SK-N-SH (cell line): ENCODE results near the gene PTEN. TPM values are rescaled to one million over a fixed set of nuclear protein-coding genes. Genes with fewer than 3 reads are reported as not detected.

Experiments
- CTCF ChIA-PET: fragments of 300-600, 350-600 bp; formaldehyde crosslinking; extraction: SDS; loops from one replicate; lab custom pipeline; 2021; lab: Yijun Ruan, JAX
- POLR2A ChIA-PET: fragments of 350-600 bp; sonication (Branson Sonifier 250); formaldehyde crosslinking; extraction: SDS; loops from one replicate; lab custom pipeline; 2020; ENCODE audit warnings: antibody characterized with exemption, inconsistent platforms; lab: Yijun Ruan, JAX
- DNase-seq: peaks from one replicate; pipeline ENCODE4 v3.0.0; 2012
- H2AFZ ChIP-seq: fragments of 200-600 bp; sonication (generic); 2 replicates; pipeline ENCODE4 v1.8.1; 2016; ENCODE audit warnings: antibody characterized with exemption, mild to moderate bottlenecking, low read depth
- H3F3A ChIP-seq: fragments of 200-600 bp; sonication (generic); replicated peaks from 2 replicates; pipeline ENCODE3; 2016; ENCODE audit warnings: antibody characterized with exemption, mild to moderate bottlenecking; ENCODE audit not compliant: insufficient read depth
- H3K27ac ChIP-seq, 2 experiments: fragments of 200-500 bp in 1 of 2; fragments of 200-600 bp in 1 of 2; sonication (Bioruptor generic) in 1 of 2; sonication (generic), shearing (Covaris generic) in 1 of 2; 2 replicates each; pipeline versions ENCODE4 v1.5.1 to v1.6.1; 2014 to 2016; ENCODE audit warnings: low read depth in 2 of 2, inconsistent platforms in 1 of 2, low read length in 1 of 2, mild to moderate bottlenecking in 1 of 2, mixed read lengths in 1 of 2
- H3K27me3 ChIP-seq: fragments of 200-600 bp; sonication (generic), shearing (Covaris generic); 2 replicates; pipeline ENCODE4 v1.6.1; 2016; ENCODE audit warnings: mixed run types; ENCODE audit not compliant: insufficient read depth
- H3K36me3 ChIP-seq, 2 experiments: fragments of 200-500 bp in 1 of 2; fragments of 200-600 bp in 1 of 2; sonication (Bioruptor generic) in 1 of 2; sonication (generic) in 1 of 2; replicated peaks in 1 of 2; 2 replicates each; pipeline versions ENCODE3 to v1.5.1; 2014 to 2016; ENCODE audit warnings: low read length in 1 of 2, mild to moderate bottlenecking in 1 of 2; ENCODE audit not compliant: insufficient read depth in 2 of 2, control insufficient read depth in 1 of 2
- H3K4me1 ChIP-seq, 2 experiments: fragments of 200-500 bp in 1 of 2; fragments of 200-600 bp in 1 of 2; sonication (Bioruptor generic) in 1 of 2; sonication (generic), shearing (Covaris generic) in 1 of 2; 2 replicates each; pipeline versions ENCODE4 v1.5.1 to v1.6.1; 2014 to 2016; ENCODE audit warnings: low read depth in 1 of 2, low read length in 1 of 2, mixed run types in 1 of 2; ENCODE audit not compliant: insufficient read depth in 2 of 2, control insufficient read depth in 1 of 2
- H3K4me2 ChIP-seq: fragments of 200-600 bp; sonication (generic), shearing (Covaris generic); 2 replicates; pipeline ENCODE4 v1.6.1; 2017; ENCODE audit warnings: mixed run types
- H3K4me3 ChIP-seq, 2 experiments: fragments of 200-500 bp in 1 of 2; fragments of 200-600 bp in 1 of 2; sonication (Bioruptor generic) in 1 of 2; sonication (generic), shearing (Covaris generic) in 1 of 2; 2 replicates each; pipeline versions ENCODE4 v1.5.1 to v1.8.1; 2014 to 2016; ENCODE audit warnings: low read depth in 2 of 2, inconsistent platforms in 1 of 2, low read length in 1 of 2, mild to moderate bottlenecking in 1 of 2, mixed read lengths in 1 of 2, moderate library complexity in 1 of 2
- H3K79me2 ChIP-seq: fragments of 200-600 bp; sonication (generic); 2 replicates; pipeline ENCODE4 v1.8.1; 2017; ENCODE audit warnings: mild to moderate bottlenecking; ENCODE audit not compliant: insufficient read depth
- H3K9ac ChIP-seq: fragments of 200-600 bp; sonication (generic); 2 replicates; pipeline ENCODE4 v1.6.1; 2017; ENCODE audit warnings: mixed run types
- H3K9me2 ChIP-seq: fragments of 200-600 bp; sonication (generic); 2 replicates; pipeline ENCODE4 v1.6.1; 2017; ENCODE audit warnings: mixed run types
- H3K9me3 ChIP-seq: fragments of 200-600 bp; sonication (generic); 2 replicates; pipeline ENCODE4 v1.6.1; 2017; ENCODE audit warnings: mixed run types, mild to moderate bottlenecking, moderate library complexity
- H4K20me1 ChIP-seq: fragments of 200-600 bp; sonication (generic); 2 replicates; pipeline ENCODE4 v1.6.1; 2017; ENCODE audit warnings: mild to moderate bottlenecking, mixed run types; ENCODE audit not compliant: insufficient read depth
- CTCF ChIP-seq: fragments of 200-600 bp; sonication (generic); IDR thresholded peaks from 2 replicates; pipeline ENCODE4 v1.6.1; 2017; ENCODE audit warnings: antibody characterized with exemption, mild to moderate bottlenecking, moderate library complexity
- EZH2phosphoT487 ChIP-seq: fragments of 200-600 bp; sonication (generic); IDR thresholded peaks from 2 replicates; pipeline ENCODE4 v1.6.1; 2017; ENCODE audit warnings: low read depth, mixed run types, mild to moderate bottlenecking, antibody characterized with exemption, moderate library complexity, borderline replicate concordance
- FOXM1 ChIP-seq: IDR thresholded peaks from 2 replicates; pipeline ENCODE4 v1.4.0; 2012; ENCODE audit warnings: low read depth, mild to moderate bottlenecking
- GABPA ChIP-seq: IDR thresholded peaks from 2 replicates; pipeline ENCODE4 v1.4.0; 2012; ENCODE audit warnings: low read depth, mild to moderate bottlenecking
- GATA2 ChIP-seq: sonication (generic); formaldehyde crosslinking; IDR thresholded peaks from 2 replicates; pipeline ENCODE4 v1.5.0; 2020; ENCODE audit warnings: mild to moderate bottlenecking, missing genetic modification reagents
- MEF2A ChIP-seq: IDR thresholded peaks from 2 replicates; pipeline ENCODE4 v1.4.0; 2012; ENCODE audit warnings: low read depth, borderline replicate concordance
- MXI1 ChIP-seq: IDR thresholded peaks from 2 replicates; pipeline ENCODE4 v1.6.1; 2012; ENCODE audit warnings: mild to moderate bottlenecking, low read depth, low read length, improper control_type of control experiment
- NFIC ChIP-seq: IDR thresholded peaks from 2 replicates; pipeline ENCODE4 v1.4.0; 2012; ENCODE audit warnings: borderline replicate concordance
- POLR2AphosphoS5 ChIP-seq: IDR thresholded peaks from 2 replicates; pipeline ENCODE4 v1.6.1; 2012; ENCODE audit warnings: low read depth, low read length
- RAD21 ChIP-seq: IDR thresholded peaks from 2 replicates; pipeline ENCODE4 v1.6.1; 2012; ENCODE audit warnings: mild to moderate bottlenecking, low read length
- RCOR1 ChIP-seq: fragments of 150-350 bp; IDR thresholded peaks from 2 replicates; pipeline ENCODE4 v1.6.1; 2017; ENCODE audit warnings: antibody characterized with exemption, low read length
- RFX5 ChIP-seq: IDR thresholded peaks from 2 replicates; pipeline ENCODE4 v1.6.1; 2012; ENCODE audit warnings: mild to moderate bottlenecking, improper control_type of control experiment, low read length
- RXRA ChIP-seq: IDR thresholded peaks from 2 replicates; pipeline ENCODE4 v1.4.0; 2012; ENCODE audit warnings: low read depth, mild to moderate bottlenecking, borderline replicate concordance
- SMC3 ChIP-seq: IDR thresholded peaks from 2 replicates; pipeline ENCODE4 v1.6.1; 2012; ENCODE audit warnings: low read depth, low read length, improper control_type of control experiment
- TAF1 ChIP-seq: IDR thresholded peaks from 2 replicates; pipeline ENCODE4 v1.6.1; 2012; ENCODE audit warnings: low read depth, mild to moderate bottlenecking, low read length, moderate library complexity, borderline replicate concordance
- TCF12 ChIP-seq: IDR thresholded peaks from 2 replicates; pipeline ENCODE4 v1.4.0; 2012
- WGBS: methylation state at CpG from one replicate; pipeline ENCODE4 v1.1.6; 2017; ENCODE audit warnings: low lambda C conversion rate; 5-methylcytosine and 5-hydroxymethylcytosine counted together
- polyA plus RNA-seq, 3 experiments: library from polyadenylated mRNA; depleted of rRNA; stranded (reverse); fragments of >200 nt; gene quantifications; 2 replicates each; pipeline ENCODE4 v1.2.3, GENCODE V29; 2012
- TF ChIP-seq, protein P1 (sequence below): fragments of 150-350 bp; IDR thresholded peaks from 2 replicates; pipeline ENCODE4 v1.6.1; 2017; ENCODE audit warnings: antibody characterized with exemption, low read length, low read depth, borderline replicate concordance
- TF ChIP-seq, protein P2 (sequence below): fragments of 150-350 bp; IDR thresholded peaks from 2 replicates; pipeline ENCODE4 v1.6.1; 2016; ENCODE audit warnings: mild to moderate bottlenecking, low read depth, low read length

Gene PTEN
- polyA plus RNA-seq, 1 of the 3 experiments (the other 2 are of a cell fraction) = 12.8 TPM

DNA sequence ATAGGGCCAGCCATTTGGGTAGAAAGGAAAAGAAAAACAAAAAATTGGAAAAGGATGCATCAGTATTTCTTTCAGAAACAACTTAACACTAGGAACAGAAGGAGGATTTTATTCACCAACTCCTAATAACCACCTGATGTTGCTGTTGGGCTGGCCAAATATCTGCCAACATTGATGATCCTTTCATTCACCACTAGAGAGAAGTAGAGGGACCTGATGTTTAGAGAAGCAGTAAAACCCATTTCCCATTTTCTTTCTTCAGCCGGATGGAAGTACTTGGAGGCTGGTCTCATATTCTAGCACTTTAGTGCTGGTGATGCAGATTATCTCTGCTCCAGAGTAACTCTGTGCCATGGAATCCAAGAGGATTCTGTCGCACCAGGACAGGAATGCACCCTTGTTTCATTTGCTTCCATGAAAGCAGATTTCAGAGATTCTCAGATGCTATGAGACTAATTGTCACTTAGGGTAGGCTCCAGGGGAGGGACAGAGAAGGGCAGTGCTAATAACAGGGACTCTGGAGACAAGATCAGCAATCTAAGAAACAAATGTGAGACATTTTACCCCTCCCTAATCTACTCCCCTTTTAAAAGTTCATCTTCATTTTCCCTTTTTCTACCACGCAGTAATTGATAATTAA lies 3.1 kb upstream of the PTEN start:
- CTCF ChIA-PET = interaction anchor here (0.7 to 3.8 kb wide), 4 partner anchors 9 to 704 kb away, joined by 3 to 42 read pairs (median 9); no protein-coding TSS in a partner anchor
- Histone ChIP-seq H4K20me1 (peaks cover 11% of the 10 kb centered on the region), H3K9me3 (no peaks in the 10 kb centered on the region), H3K36me3 (no peaks in the 10 kb centered on the region), H3K27me3 (no peaks in the 10 kb centered on the region), H3K27ac (peak overlapping the region; percentile 5 to 97; a peak in 3 of 4 replicates), H3K79me2 (peaks cover 16% of the 10 kb centered on the region), H3K4me1 (peaks cover 0 to 13% of the 10 kb centered on the region in 2 experiments; a peak in 2 of 4 replicates), H3K9ac (no peak overlapping the region), H3F3A (peaks cover 33% of the 10 kb centered on the region), H2AFZ (no peak overlapping the region), H3K4me2 (no peak overlapping the region), H3K4me3 (no peak overlapping the region), H3K9me2 (no peaks in the 10 kb centered on the region)
- WGBS = 19% methylated on average over 2 of the region's 3 CpGs
- TF ChIP-seq CTCF (peak; percentile 66), RFX5 (0 out of 2 replicates have a peak, but pooled peaks have one; percentile 25), TCF12 (0 out of 2 replicates have a peak, but pooled peaks have one; percentile 6), GABPA (no peak), MEF2A (no peak), SMC3 (peak; percentile 77), RCOR1 (peak; percentile 54; the same call in 1 of the 2 replicates), POLR2AphosphoS5 (no peak), GATA2 (CRISPR knock-in tag) (peak; percentile 41; the same call in 1 of the 2 replicates), RAD21 (peak; percentile 92), NFIC (peak; percentile 12; the same call in 1 of the 2 replicates), EZH2phosphoT487 (no peak), FOXM1 (no peak), RXRA (no peak), TAF1 (no peak), MXI1 (0 out of 2 replicates have a peak, but pooled peaks have one; percentile 15)
- TF ChIP-seq, protein P1, sequence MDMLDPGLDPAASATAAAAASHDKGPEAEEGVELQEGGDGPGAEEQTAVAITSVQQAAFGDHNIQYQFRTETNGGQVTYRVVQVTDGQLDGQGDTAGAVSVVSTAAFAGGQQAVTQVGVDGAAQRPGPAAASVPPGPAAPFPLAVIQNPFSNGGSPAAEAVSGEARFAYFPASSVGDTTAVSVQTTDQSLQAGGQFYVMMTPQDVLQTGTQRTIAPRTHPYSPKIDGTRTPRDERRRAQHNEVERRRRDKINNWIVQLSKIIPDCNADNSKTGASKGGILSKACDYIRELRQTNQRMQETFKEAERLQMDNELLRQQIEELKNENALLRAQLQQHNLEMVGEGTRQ = no peak
- TF ChIP-seq, protein P2, sequence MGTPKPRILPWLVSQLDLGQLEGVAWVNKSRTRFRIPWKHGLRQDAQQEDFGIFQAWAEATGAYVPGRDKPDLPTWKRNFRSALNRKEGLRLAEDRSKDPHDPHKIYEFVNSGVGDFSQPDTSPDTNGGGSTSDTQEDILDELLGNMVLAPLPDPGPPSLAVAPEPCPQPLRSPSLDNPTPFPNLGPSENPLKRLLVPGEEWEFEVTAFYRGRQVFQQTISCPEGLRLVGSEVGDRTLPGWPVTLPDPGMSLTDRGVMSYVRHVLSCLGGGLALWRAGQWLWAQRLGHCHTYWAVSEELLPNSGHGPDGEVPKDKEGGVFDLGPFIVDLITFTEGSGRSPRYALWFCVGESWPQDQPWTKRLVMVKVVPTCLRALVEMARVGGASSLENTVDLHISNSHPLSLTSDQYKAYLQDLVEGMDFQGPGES = no peak
- POLR2A ChIA-PET = no interaction called here
- peak; percentile 66 for DNase-seq
